HG03460 (cell line): ENCODE measurements around the gene ZBTB16.

Experiments
- ATAC-seq: cut with Tn5 transposase; IDR thresholded peaks from one replicate; pipeline ENCODE4 v1.9.1; 2021; ENCODE audit not compliant: unreplicated experiment

ZBTB16 gene

DNA sequence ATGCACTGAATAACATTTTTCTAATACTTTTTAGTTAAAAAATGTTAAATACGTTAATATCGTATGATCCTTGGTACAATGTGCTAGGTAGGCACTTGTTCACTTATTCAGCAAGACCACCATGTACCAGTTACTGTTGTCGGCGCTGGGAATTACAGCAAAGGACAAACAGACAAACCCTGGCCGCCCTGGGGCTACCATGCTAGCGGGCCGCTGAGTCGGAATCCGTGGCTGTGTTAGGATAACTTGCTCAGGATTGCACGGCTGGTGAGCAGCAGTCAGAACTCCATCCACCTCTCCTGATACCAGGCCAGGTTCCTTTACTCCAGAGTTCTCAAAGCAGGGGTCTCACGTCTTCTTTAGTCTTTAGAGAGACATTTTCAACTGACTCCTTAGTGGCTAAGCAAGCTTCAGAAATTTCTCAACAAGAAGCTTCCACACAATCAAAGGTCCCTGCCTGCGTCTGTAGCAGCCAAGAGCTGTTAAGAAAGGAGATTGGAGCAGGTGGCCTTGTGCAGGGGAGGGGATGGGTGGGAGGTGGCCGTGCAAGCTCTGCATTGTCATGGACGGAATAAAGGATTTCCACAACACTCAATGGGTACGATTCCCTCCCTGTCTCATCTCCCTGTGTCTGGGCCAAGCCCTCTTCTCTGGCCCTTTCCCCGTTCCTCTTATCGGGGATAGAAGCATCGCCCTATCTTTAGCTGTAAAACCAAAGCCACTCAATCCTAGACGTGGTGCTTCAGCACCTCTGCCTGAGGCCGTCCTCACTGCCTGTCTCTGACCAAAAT is 196.9 kb downstream of the ZBTB16 start:
- ATAC-seq, result no peak

DNA sequence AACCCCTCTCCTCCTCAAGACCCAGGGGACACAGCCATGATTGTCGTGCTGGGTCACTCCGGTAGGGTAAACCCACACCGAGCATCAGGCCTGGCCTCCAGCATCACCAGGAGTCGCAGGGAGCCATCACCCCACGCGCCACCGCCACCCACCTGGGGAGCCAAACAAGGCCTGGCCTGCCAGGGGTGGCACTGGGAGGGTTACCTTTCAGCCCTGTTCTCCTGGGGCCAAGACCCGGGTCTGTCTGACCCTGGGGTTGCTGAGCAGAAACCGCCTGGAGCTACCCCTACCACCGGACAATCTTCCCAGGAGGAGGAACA is 197.4 kb downstream of the ZBTB16 start:
- no peak for ATAC-seq

DNA sequence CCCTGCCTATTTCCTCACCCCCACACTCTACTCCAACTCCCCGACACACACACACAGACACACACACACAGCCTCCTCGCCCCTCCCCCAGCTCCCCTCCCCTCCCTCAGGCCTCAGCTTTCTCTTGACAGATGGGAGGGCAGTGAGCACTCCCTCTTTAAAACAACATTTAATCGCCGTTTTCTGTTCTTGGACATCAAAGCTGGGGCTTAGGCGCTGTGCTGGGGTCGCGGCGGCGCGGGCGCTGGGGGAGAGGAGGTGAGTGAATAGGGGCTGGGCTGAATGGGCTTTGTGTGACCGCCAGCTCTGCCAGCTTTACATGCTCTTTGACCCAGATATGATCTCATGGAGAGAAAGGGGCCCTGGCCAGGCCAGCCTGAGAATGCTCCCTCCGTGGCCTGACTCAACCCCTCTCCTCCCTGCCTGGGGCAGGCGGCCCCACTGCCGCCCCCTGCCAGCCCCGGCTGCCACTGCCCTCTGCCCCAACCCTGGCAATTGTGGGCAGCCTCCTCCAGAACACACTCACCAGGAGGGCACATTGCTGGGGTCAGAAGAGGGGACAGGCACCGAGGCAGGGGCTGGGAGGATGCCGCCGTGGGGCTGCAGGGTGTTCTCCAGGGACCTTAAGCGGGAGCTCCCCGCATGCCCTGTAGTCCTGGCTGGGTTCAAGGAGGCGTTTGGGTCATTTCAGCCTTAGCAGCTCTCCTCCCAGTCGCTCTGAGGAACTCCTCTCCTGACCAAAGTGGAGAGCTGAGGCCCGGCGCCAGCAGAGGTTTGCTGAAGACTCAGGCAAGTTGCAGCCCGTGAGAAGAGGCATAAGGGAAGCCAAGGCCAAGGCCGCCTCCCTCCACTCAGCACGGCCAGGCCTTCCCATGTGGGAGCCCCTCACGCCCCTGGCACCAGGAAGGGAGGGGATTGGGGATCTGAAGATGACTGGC is 198.4 kb downstream of the ZBTB16 start:
- ATAC-seq, result no peak

DNA sequence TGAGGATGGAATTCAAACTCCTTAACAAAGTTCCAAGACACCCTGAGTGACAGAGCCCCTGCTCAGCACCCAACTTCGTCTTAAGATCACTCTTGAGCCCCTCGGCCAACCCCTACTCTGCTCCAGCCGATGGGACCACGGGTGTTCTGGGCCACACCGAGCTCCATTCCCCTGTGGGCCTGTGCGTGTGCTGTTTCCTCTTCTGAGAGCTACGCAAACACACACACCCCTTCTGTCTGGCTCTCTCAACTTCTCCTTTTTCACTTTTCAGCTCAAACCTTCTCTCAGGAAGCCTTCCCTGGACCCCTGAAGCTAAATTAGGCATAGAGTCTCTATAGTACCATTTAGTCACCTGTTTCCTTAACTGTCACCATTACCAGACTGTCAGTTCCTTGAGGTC is 199.2 kb downstream of the ZBTB16 start:
- ATAC-seq, result no peak

DNA sequence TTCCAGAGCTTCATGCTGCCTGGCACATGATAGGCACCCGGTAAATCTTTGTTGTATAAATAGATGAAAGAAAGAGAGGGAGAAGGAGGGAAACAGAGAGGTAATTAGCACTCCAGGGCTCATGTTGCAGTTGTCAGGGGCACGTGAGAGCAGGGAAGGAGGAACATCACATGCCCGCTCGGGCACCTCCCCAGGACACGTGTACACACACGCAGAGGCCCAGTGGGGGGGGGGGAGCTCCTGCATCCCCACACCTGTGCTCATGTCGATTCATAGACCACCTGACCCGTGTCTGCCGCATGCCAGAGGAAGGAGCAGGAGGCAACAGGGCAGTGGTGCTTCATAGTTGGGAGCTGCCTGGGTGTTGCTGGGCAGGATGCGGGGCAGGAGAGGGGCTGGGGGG is 199.6 kb downstream of the ZBTB16 start:
- no peak for ATAC-seq

DNA sequence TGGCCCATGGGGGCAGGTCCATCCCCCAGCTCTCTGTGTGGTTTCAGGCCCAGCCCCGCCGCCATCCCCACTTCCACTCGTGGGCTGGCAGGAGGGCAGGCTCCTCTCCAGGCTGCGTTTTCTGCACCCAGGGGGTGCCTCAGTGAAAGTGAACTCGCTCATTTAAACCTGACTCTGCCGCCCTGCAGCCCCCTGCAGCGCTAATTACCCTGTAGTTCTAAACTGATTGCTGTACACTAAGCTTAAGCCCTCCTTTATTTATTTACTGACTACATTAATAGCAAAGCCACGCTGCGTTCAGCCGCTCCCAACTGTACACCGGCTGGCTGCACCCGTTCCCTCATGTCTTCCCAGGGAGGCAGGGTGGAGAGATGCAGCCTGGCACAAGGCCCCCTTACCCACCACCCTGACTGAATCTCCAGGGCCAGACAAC is 200.1 kb downstream of the ZBTB16 start:
- no peak for ATAC-seq

DNA sequence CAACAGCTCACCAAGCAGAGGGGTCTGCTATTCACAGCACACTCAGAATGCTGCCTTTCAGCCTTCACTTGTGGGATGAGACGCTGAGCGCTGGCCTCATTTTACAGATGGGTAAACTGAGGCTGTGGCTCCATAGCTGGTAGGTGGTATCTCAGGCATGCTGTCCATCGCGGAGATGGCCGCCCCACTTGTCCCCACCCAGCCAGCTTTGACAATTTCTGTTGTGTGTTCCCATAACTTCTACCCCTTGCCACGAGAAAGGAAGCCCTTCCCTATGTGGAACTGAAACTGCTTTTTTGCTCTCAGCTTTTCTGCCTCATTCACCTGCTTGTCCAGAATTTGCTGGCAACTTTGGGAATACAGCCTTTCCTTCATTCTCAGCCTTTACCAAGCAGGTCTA is 200.6 kb downstream of the ZBTB16 start:
- no peak for ATAC-seq

DNA sequence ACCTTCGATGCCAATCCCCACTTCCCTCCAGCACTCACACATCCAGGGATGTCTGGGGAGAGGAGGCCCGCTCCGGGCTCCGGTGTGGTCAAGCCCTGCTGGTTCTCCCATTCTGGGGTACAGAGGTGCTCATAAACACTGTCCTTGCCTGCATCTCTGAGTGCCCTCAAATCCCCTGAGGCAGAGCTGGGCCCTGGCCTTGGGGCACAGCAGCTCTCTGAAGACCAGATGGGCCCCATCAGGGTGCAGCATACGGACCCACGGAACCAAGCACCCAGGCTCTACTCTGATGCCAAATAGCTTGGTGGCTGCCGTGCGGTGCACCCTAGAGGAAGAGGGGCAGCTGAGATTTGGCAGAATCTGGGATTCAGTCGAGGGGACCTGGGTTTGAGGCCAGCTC is 201.0 kb downstream of the ZBTB16 start:
- no peak for ATAC-seq

DNA sequence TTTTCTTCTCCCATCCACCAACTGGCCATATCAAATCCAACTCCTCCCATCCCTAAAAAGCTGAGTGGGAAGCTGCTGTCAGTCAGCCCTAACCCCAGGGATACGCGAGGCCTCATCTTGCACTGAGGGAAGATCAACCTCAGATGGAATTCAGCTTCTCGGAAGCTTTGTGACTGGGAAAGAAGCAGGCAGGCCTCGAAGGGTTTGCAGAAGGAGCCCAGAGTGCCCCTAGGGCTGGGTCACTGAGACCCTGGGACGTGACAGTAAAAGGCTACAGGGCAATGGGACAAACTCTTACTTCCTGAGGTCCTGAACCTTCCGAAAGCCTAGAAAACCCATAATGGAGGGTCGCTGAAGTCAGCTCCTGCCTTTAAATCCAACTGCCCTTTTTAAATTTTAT is 202.3 kb downstream of the ZBTB16 start:
- ATAC-seq, result no peak

DNA sequence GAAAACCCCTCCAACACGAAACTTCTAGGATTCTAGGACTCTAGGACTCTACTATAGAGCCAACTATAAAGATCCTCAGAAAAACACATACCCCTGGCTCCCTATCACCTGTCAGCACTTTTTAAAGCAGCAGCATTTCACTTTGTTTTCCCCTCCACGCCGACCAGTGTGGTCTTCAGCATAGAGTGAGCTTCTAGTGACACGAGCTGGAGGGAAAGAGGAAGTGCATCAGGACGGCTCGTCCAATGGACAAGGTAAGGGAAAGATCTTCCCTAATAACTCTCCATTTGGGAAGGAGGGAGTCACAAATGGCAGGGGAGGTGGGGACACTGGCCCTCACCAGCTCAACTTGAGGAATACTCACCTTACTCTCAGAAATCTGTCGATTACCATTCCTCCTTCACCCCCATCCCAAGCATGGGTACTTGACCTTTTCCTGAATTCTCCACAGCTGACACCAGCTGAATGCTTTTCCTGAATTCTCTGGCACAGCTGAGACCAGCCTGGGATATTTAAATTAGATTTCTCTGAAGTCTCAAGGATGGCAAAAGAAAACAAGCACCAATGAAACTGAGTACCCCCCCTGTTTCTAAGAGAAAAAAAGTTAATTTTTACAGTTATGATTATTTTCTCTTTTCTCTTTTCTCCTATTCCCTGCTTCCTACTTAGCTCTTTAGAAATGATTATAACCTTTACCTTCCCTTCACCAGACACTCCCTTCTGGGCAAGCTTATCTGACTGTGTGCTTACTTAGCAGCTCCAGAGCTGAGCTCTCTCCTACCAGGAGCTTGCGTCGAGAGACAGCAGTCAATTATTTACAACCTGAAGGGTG is 203.4 kb downstream of the ZBTB16 start:
- no peak for ATAC-seq

DNA sequence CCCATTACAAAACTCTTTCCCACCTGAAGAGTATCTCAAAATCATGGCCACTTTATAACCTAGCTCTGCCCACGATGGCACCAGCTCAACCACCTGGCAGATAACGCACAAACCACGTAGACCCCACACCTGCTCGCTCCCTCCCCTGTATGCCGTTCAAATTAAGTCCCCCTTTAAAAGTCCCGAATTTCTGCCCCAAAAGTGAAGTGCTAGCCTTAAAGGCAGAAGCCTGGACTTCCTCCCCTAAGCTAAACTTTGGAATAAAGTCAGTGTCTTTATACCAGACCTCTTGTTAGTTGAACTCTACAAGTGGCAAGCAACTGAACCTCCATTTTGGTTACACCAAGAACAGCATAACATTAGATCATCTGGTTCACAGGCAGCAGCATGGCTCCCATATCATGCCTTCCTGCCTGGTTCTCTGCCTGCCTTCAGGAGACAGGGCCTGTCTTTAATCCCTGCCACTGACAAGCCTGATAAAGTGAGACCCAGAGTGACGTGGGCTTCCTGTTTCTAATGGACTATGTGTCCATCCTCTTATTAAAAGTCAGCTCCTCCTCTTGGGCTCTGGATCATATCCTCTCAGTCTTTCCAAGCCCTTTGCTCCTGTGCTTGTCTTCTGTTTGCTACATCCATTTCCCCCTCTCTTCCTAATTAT is 204.1 kb downstream of the ZBTB16 start:
- ATAC-seq, result no peak

DNA sequence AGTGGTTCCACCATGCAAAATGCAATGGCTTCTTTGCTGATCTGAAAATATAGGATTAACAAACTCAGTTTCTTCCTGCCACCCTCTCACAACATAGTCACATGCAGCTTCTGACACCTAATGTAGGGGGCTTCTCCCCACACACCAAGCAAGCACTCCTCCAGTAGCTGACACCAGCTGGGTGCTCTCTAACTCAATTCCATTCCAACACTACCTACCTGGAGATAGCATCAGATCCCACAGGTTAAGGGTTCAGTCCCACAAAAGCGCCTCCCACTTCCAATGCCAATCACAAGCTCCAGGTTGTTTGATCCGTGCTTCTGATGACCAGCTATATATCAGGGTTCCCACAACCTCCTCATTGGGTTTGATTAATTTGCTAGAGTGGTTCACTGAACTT is 204.9 kb downstream of the ZBTB16 start:
- no peak for ATAC-seq

DNA sequence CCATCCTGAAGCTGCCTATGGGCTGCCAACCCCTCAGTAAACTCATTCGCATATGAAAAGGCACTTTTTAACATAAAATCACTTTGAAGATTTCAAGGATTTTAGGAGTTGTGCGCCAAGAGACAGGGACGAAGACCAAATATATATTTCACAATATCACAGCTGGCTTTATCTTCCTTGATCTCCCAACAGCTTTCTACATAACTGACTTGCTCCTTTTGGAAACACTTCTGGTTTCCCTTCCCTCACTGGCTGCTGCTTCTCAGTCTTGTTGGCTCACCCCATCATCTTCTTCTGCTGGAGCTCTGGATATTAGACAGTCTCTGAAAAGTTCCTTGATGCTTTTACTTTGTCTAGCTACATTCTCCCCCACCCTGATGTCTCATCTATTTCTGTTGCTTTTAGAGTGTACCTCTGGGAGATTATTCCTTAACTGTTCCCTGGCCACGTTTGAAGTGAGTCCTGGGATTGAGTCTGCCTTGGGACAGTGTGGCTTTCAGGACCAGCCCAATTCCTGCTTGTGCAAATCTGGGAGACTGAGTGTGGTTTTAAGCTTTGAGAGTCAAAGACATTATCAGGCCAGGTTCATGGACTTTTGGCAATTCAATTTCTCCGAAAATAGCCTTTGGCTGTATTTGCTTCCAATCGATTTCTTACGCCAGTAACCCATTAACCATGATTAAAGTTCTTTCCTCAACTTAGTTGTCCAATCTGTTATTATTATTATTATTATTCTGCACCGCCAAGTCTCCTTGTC is 205.8 kb downstream of the ZBTB16 start:
- ATAC-seq, result no peak

DNA sequence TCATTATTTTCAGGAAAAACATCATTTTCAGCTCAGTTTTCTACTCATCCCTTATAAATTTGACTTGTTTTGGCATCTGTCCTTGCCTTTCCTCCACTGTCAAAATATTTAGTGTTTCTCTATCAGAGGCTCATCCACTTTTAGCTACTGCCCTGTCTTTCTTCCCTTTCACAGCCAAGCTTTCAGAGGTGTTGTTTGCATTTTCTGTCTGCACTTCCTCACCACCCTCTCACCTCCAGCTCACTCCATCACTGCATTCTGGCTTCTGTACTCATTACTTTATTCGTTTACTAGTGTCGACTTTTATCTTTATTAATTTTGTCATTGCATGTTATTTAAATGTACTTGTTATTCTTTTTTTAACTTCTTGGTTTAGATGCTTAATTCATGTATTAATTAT is 210.0 kb downstream of the ZBTB16 start:
- no peak for ATAC-seq

DNA sequence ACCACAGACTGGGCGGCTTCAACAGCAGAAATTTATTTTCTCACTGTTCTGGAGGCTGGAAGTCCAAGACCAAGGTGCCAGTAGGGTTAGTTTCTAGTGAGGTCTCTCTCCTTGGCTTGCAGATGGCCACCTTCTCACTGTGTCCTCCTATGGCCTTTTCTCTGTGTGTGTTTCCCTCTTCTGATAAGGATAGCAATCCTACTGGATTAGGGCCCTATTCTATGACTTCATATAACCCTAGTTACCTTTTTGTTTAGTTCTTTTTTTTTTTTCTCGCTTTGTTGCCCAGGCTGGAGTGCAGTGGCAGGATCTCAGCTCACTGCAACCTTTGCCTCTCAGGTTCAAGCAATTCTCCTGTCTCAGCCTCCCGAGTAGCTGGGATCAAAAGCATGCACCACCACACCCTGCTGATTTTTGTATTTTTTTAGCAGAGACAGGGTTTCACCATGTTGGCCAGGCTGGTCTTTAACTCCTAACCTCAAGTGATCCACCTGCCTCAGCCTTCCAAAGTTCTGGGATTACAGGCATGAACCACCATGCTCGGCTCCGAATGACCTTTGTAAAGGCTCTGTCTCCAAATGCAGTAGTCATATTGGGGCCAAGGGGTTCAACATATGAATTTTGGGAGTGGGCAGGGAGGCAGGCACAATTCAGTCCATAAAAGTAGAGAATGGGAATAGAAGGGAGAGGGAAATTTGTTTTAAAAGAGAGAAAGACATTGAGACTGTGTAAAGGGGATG is 211.2 kb downstream of the ZBTB16 start:
- ATAC-seq, result no peak

DNA sequence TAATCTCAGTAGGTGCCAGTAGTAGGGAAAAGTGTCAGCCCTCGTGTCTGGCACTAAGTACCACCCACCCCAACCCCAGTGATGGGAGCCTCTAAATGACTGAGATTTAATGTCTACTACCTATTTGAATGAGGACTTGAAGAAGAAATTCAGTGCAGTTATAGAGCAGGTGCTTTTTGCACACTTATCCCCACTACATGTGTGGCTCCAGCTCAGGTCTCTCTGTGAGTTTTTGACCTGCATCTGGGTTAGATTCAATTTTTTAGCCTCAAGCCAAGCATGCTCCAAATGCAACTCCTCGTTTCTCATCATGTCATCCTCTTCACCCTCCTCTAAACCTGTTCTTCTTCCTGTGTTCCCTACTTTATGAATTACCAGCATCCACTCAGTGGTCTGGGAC is 211.8 kb downstream of the ZBTB16 start:
- ATAC-seq, result no peak

DNA sequence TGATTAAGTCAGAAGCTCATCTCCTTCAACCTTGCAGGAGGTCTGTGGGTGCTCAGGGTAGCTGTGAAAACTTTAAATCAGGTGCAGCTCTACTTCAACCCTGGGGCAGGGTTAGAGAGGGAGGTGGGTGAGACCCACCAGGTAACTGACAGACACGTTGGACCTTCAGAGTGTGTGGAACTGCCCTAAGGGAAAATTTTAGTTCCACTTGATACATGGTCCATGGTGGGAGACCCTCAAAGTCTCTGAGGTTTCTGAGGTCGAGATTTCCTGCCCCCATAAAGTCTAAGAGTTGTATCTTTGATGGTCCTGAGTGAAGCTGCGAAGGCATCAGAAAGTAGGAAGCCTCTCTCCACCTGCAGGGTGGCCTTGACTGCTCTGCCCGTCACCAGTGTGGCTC is 212.8 kb downstream of the ZBTB16 start:
- ATAC-seq, result no peak

DNA sequence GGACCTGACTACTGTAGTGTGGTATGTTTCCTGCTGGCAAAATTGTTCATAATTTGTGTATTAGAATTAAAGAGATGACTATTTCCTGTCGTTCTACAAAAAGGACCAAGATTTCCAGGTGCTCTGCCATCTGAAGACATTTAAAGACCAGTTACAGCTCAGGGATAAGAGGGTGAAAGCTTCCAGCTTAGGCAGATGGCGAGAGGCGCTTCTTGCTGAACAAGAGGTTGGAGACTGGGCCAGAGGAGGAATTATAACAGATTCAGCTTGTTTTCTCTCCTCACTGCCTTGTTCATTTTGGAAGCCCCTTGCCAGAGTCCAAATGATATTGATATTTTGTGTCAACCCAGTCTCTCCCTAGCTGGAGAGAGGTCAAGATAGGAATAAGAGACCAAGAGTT is 213.6 kb downstream of the ZBTB16 start:
- ATAC-seq, result no peak

DNA sequence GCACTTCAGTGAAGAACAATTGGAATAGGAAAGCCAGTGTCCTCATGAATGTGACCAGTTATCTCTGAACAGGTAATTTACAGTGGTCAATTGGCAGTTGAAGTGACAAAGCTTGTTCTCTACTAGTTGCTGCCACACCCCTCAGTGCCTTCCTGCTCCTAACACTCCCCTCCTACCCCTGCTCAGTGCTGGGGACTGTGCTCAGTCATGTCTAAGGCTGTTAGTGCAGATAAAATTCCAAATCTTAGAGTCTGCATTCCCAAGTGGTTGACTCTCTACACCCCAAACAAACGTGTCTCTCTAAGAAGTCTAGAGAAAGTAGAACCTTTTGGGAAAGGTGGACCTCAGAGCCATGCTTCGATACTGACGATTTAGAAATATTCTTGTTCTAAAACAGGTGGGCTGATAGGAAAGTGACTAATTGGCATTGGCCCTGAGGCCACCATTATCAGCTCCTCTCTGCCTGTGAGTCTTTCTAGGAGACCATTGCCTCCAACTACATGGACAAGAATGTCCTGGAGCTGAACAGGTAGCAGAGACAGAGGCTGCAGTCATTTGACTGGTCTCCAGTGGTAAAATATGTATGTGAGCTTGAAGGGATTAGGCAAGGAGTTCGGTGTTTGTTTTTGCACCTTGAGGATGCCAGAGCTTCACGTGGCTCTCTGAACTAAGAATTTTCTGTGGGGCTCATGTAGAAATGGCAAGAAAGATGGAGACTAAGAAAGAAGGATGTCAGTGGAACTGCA is 214.6 kb downstream of the ZBTB16 start:
- ATAC-seq, result no peak
